Activated naive CD4-positive, alpha-beta T cell treated with anti-CD3 and anti-CD28 coated beads for 36 hours (primary cell): ENCODE measurements around the gene KRTAP5-9. TPM values are rescaled to one million over a fixed set of nuclear protein-coding genes. Genes with fewer than 3 reads are reported as not detected.
"Not testable (repeated sequence)": the region's sequence is repeated elsewhere in the genome, so short reads cannot be mapped to it uniquely, and the experiment has no call there.

ENCODE experiments used
- CTCF ChIA-PET: fragments of 350-600 bp; sonication (Branson Sonifier 250); formaldehyde crosslinking; loops from one replicate; lab custom pipeline; 2021; ENCODE audit warnings: antibody characterized with exemption; lab: Charles Lee
- DNase-seq: peaks from one replicate; pipeline ENCODE4 v3.0.0-alpha.2; 2020
- H3K27ac Mint-ChIP-seq: one replicate; pipeline ENCODE4 v1.8.0; 2021; ENCODE audit warnings: mild to moderate bottlenecking, mixed read lengths
- H3K27me3 Mint-ChIP-seq: one replicate; pipeline ENCODE4 v1.8.0; 2021; ENCODE audit warnings: low read depth, mixed read lengths
- H3K36me3 Mint-ChIP-seq: one replicate; pipeline ENCODE4 v1.8.0; 2021; ENCODE audit warnings: low read depth, mixed read lengths
- H3K4me1 Mint-ChIP-seq: one replicate; pipeline ENCODE4 v1.8.0; 2021; ENCODE audit warnings: low read depth, mixed read lengths
- H3K4me3 Mint-ChIP-seq: one replicate; pipeline ENCODE4 v1.8.0; 2021; ENCODE audit warnings: mild to moderate bottlenecking, moderate library complexity, mixed read lengths
- H3K9me3 Mint-ChIP-seq: one replicate; pipeline ENCODE4 v1.8.0; 2021; ENCODE audit warnings: mixed read lengths
- intact Hi-C: fragments of 100-400 bp; cut with micrococcal nuclease; formaldehyde crosslinking; loops from one replicate; pipeline ENCODE4 v1.15.1; 2023
- total RNA-seq, 2 experiments: library from RNA; stranded (reverse); gene quantifications; one replicate each; pipeline ENCODE4 v1.2.3, GENCODE V29; 2021

KRTAP5-9 gene
- total RNA-seq, 2 experiments from 2014 or later, result not detected

- H3K4me1 Mint-ChIP-seq, intact Hi-C loops, H3K27me3 Mint-ChIP-seq, CTCF ChIA-PET, DNase-seq, H3K27ac Mint-ChIP-seq, H3K36me3 Mint-ChIP-seq, H3K4me3 Mint-ChIP-seq: not testable (repeated sequence)
- peaks cover 12% of the 10 kb centered on the region for H3K9me3 Mint-ChIP-seq
Observed at GRCh38 chr11:71537977-71538665, 10.1 kb upstream of the KRTAP5-9 start, which contains the start of gene KRTAP5-8. TSS of gene KRTAP5-8 (plus strand) at chr11:71538025. CDS start at chr11:71538056, 31 bp downstream.

GRCh38 chr11:71538666-71538990, 9.6 kb upstream of the KRTAP5-9 start:
- Mint-ChIP-seq H3K27ac (no peak overlapping the region), H3K4me1 (peaks cover 12% of the 10 kb centered on the region), H3K36me3 (peaks cover 1% of the 10 kb centered on the region), H3K4me3 (no peak overlapping the region), H3K27me3 (peaks cover 4% of the 10 kb centered on the region), H3K9me3 (peaks cover 12% of the 10 kb centered on the region)
- intact Hi-C loops, result no loop called here
- no peak for DNase-seq
- CTCF ChIA-PET, result no interaction called here

GRCh38 chr11:71539017-71539416, 9.2 kb upstream of the KRTAP5-9 start:
- DNase-seq, result no peak
- peaks cover 4% of the 10 kb centered on the region for H3K27me3 Mint-ChIP-seq
- CTCF ChIA-PET, result no interaction called here
- peaks cover 12% of the 10 kb centered on the region for H3K9me3 Mint-ChIP-seq
- intact Hi-C loops, result no loop called here
- H3K36me3 Mint-ChIP-seq, result peaks cover 1% of the 10 kb centered on the region
- H3K4me3 Mint-ChIP-seq, result no peak overlapping the region
- H3K4me1 Mint-ChIP-seq, result peaks cover 15% of the 10 kb centered on the region
- no peak overlapping the region for H3K27ac Mint-ChIP-seq

- DNase-seq, CTCF ChIA-PET, H3K27me3 Mint-ChIP-seq, H3K4me3 Mint-ChIP-seq, intact Hi-C loops, H3K27ac Mint-ChIP-seq, H3K36me3 Mint-ChIP-seq: not testable (repeated sequence)
- Mint-ChIP-seq H3K9me3 (peaks cover 12% of the 10 kb centered on the region), H3K4me1 (peaks cover 19% of the 10 kb centered on the region)
Observed at GRCh38 chr11:71539971-71540370, 8.2 kb upstream of the KRTAP5-9 start.

GRCh38 chr11:71540521-71541304, 7.5 kb upstream of the KRTAP5-9 start:
- H3K36me3 Mint-ChIP-seq, H3K27ac Mint-ChIP-seq, intact Hi-C loops, CTCF ChIA-PET, H3K27me3 Mint-ChIP-seq, DNase-seq, H3K4me3 Mint-ChIP-seq: not testable (repeated sequence)
- Mint-ChIP-seq H3K4me1 (peaks cover 19% of the 10 kb centered on the region), H3K9me3 (peaks cover 12% of the 10 kb centered on the region)

GRCh38 chr11:71542382-71542781, 5.8 kb upstream of the KRTAP5-9 start:
- peaks cover 19% of the 10 kb centered on the region for H3K4me1 Mint-ChIP-seq
- H3K27me3 Mint-ChIP-seq, result peaks cover 12% of the 10 kb centered on the region
- CTCF ChIA-PET, result no interaction called here
- H3K27ac Mint-ChIP-seq, result no peak overlapping the region
- no peak for DNase-seq
- H3K36me3 Mint-ChIP-seq, result peaks cover 1% of the 10 kb centered on the region
- intact Hi-C loops, result no loop called here
- peaks cover 12% of the 10 kb centered on the region for H3K9me3 Mint-ChIP-seq
- H3K4me3 Mint-ChIP-seq, result no peak overlapping the region

- no peak overlapping the region for H3K27ac Mint-ChIP-seq
- intact Hi-C loops, result no loop called here
- peaks cover 19% of the 10 kb centered on the region for H3K4me1 Mint-ChIP-seq
- peaks cover 12% of the 10 kb centered on the region for H3K27me3 Mint-ChIP-seq
- H3K9me3 Mint-ChIP-seq, result peaks cover 12% of the 10 kb centered on the region
- H3K4me3 Mint-ChIP-seq, result no peak overlapping the region
- DNase-seq, result peak; percentile 38
- CTCF ChIA-PET, result no interaction called here
- H3K36me3 Mint-ChIP-seq, result peaks cover 1% of the 10 kb centered on the region
Observed at GRCh38 chr11:71542879-71543777, 5.1 kb upstream of the KRTAP5-9 start.

GRCh38 chr11:71543866-71544265, 4.4 kb upstream of the KRTAP5-9 start:
- Mint-ChIP-seq H3K4me1 (peaks cover 19% of the 10 kb centered on the region), H3K27ac (no peak overlapping the region), H3K9me3 (peaks cover 12% of the 10 kb centered on the region), H3K36me3 (peaks cover 1% of the 10 kb centered on the region), H3K27me3 (peaks cover 12% of the 10 kb centered on the region), H3K4me3 (no peak overlapping the region)
- CTCF ChIA-PET, result no interaction called here
- intact Hi-C loops, result no loop called here
- peak; percentile 19 for DNase-seq

GRCh38 chr11:71544525-71545214, 3.5 kb upstream of the KRTAP5-9 start:
- DNase-seq, result no peak
- Mint-ChIP-seq H3K9me3 (peaks cover 12% of the 10 kb centered on the region), H3K4me3 (no peak overlapping the region), H3K27me3 (peaks cover 17% of the 10 kb centered on the region), H3K36me3 (peaks cover 1% of the 10 kb centered on the region), H3K4me1 (peaks cover 19% of the 10 kb centered on the region), H3K27ac (no peak overlapping the region)
- intact Hi-C loops, result no loop called here
- CTCF ChIA-PET, result interaction anchor here (0.5 kb wide), 1 partner anchor 1833 kb away, joined by 3 read pairs; no protein-coding TSS in a partner anchor

GRCh38 chr11:71545405-71545966, 2.7 kb upstream of the KRTAP5-9 start:
- Mint-ChIP-seq H3K27ac (no peak overlapping the region), H3K4me3 (no peak overlapping the region), H3K27me3 (peaks cover 19% of the 10 kb centered on the region), H3K9me3 (peaks cover 12% of the 10 kb centered on the region), H3K36me3 (peaks cover 1% of the 10 kb centered on the region), H3K4me1 (peaks cover 19% of the 10 kb centered on the region)
- DNase-seq, result no peak
- CTCF ChIA-PET, result no interaction called here
- intact Hi-C loops, result no loop called here

GRCh38 chr11:71548716-71549151, 514 bp downstream of the KRTAP5-9 start:
- Mint-ChIP-seq H3K36me3 (no peaks in the 10 kb centered on the region), H3K27ac (no peak overlapping the region), H3K4me1 (peaks cover 9% of the 10 kb centered on the region), H3K4me3 (no peak overlapping the region), H3K27me3 (peaks cover 15% of the 10 kb centered on the region), H3K9me3 (no peaks in the 10 kb centered on the region)
- CTCF ChIA-PET, result interaction anchor here (0.5 kb wide), 1 partner anchor 29 kb away, joined by 4 read pairs; no protein-coding TSS in a partner anchor
- intact Hi-C loops, result no loop called here
- no peak for DNase-seq
